Activated CD8-positive, alpha-beta T cell treated with anti-CD3 and anti-CD28 coated beads for 36 hours (primary cell): ENCODE data around the gene NID1. TPM values are rescaled to one million over a fixed set of nuclear protein-coding genes. Genes with fewer than 3 reads are reported as not detected.
"Not testable (repeated sequence)": the region's sequence is repeated elsewhere in the genome, so short reads cannot be mapped to it uniquely, and the experiment has no call there.

Experiments used
- ATAC-seq: fragments of 200-7000 bp; cut with Tn5 transposase; one replicate; pipeline ENCODE4 v1.10.0; 2021; ENCODE audit warnings: mild to moderate bottlenecking, moderate library complexity
- CTCF ChIA-PET: fragments of 350-600 bp; sonication (Branson Sonifier 250); formaldehyde crosslinking; loops from one replicate; lab custom pipeline; 2021; ENCODE audit warnings: antibody characterized with exemption; lab: Charles Lee
- POLR2A ChIA-PET: fragments of 350-600 bp; sonication (Branson Sonifier 250); formaldehyde crosslinking; loops from one replicate; lab custom pipeline; 2021; ENCODE audit warnings: antibody characterized with exemption; lab: Charles Lee
- DNase-seq: peaks from one replicate; pipeline ENCODE4 v3.0.0-alpha.2; 2020
- H3K27ac Mint-ChIP-seq: one replicate; pipeline ENCODE4 v1.8.0; 2021; ENCODE audit warnings: mild to moderate bottlenecking, mixed read lengths
- H3K27me3 Mint-ChIP-seq: one replicate; pipeline ENCODE4 v1.8.0; 2021; ENCODE audit warnings: mixed read lengths
- H3K36me3 Mint-ChIP-seq: one replicate; pipeline ENCODE4 v1.8.0; 2021; ENCODE audit warnings: low read depth, mixed read lengths
- H3K4me1 Mint-ChIP-seq: one replicate; pipeline ENCODE4 v1.8.0; 2021; ENCODE audit warnings: low read depth, mixed read lengths
- H3K4me3 Mint-ChIP-seq: one replicate; pipeline ENCODE4 v1.8.0; 2021; ENCODE audit warnings: mild to moderate bottlenecking, moderate library complexity, mixed read lengths
- H3K9me3 Mint-ChIP-seq: one replicate; pipeline ENCODE4 v1.8.0; 2021; ENCODE audit warnings: mixed read lengths
- CTCF ChIP-seq: fragments of 200-600 bp; IDR thresholded peaks from one replicate; pipeline ENCODE4 v1.8.0; 2022; ENCODE audit warnings: antibody characterized with exemption, mild to moderate bottlenecking
- intact Hi-C: fragments of 100-400 bp; cut with micrococcal nuclease; formaldehyde crosslinking; loops from one replicate; pipeline ENCODE4 v1.10.0; 2022
- total RNA-seq, 2 experiments: library from RNA; stranded (reverse); gene quantifications; one replicate each; pipeline ENCODE4 v1.2.3, GENCODE V29; 2021

Gene NID1
- total RNA-seq, 2 experiments from 2014 or later = 0.04 to 0.07 TPM

- no peak overlapping the region for H3K27ac Mint-ChIP-seq
- ATAC-seq (no peak), DNase-seq (no peak)
- intact Hi-C loops = loop anchor here (10.0 kb wide), 1 partner anchor 215 kb away; no protein-coding TSS in a partner anchor
- H3K4me1 Mint-ChIP-seq = no peaks in the 10 kb centered on the region
- TF ChIP-seq CTCF = no peak
- ChIA-PET POLR2A (no interaction called here), CTCF (interaction anchor here (1.4 kb wide), 1 partner anchor 8 kb away, joined by 8 read pairs; no protein-coding TSS in a partner anchor)
- no peaks in the 10 kb centered on the region for H3K36me3 Mint-ChIP-seq
- peaks cover 2% of the 10 kb centered on the region for H3K27me3 Mint-ChIP-seq
- H3K4me3 Mint-ChIP-seq = no peak overlapping the region
- H3K9me3 Mint-ChIP-seq = no peaks in the 10 kb centered on the region
Observed at GRCh38 chr1:235979716-235980333, 85.1 kb downstream of the NID1 start.

DNA sequence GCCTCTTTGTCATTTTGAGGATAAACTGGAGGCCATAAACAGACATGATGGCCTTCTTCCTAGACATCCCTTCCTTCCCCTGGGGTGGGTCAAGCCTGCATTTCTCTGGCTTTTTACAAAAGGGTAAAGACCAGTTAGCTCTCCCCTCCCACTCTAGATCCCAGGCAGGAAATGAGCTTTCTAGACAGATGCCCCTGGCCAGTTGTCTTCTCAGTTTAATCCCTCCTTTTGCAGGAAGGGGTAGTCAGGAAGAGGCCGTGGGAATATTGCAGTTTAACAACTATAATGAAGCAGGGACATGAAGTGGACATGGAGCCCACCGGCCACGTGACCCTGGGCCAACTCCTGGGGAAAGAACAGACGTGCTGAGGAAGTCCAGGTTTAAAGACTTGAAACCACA is 85.7 kb downstream of the NID1 start:
- intact Hi-C loops = loop anchor here (10.0 kb wide), 1 partner anchor 214 kb away; no protein-coding TSS in a partner anchor
- Mint-ChIP-seq H3K9me3 (no peaks in the 10 kb centered on the region), H3K36me3 (no peaks in the 10 kb centered on the region), H3K4me3 (no peak overlapping the region), H3K27me3 (peaks cover 2% of the 10 kb centered on the region), H3K4me1 (no peaks in the 10 kb centered on the region), H3K27ac (no peak overlapping the region)
- ATAC-seq (no peak), DNase-seq (no peak)
- ChIA-PET POLR2A (no interaction called here), CTCF (no interaction called here)
- TF ChIP-seq CTCF = no peak

DNA sequence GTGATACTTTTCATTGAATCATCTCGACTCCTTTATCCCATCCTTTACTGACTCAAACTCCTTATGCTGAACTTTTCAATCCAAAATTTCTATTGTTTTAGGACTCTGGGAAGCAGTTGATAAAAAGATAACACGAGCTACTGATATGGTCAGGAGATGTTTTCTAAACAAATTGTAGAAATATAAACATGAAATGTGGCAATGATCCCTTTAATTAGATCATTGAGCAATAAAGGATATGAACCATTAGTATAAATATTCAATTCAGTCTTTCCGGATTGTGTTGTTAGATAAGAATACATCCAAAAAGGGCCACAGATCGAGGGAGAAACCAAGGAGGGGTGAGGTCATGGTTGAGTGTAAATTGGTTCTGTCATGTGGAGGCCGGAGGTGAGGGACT is 88.4 kb downstream of the NID1 start:
- no peaks in the 10 kb centered on the region for H3K9me3 Mint-ChIP-seq
- intact Hi-C loops = loop anchor here (10.0 kb wide), 1 partner anchor 212 kb away; no protein-coding TSS in a partner anchor
- H3K4me3 Mint-ChIP-seq = no peak overlapping the region
- ChIA-PET CTCF (no interaction called here), POLR2A (no interaction called here)
- H3K27me3 Mint-ChIP-seq = no peaks in the 10 kb centered on the region
- H3K4me1 Mint-ChIP-seq = peaks cover 9% of the 10 kb centered on the region
- no peaks in the 10 kb centered on the region for H3K36me3 Mint-ChIP-seq
- no peak for ATAC-seq
- no peak for DNase-seq
- no peak for TF ChIP-seq CTCF
- no peak overlapping the region for H3K27ac Mint-ChIP-seq

GRCh38 chr1:235974616-235975015 is 90.3 kb downstream of the NID1 start:
- no peak for TF ChIP-seq CTCF
- no peak for DNase-seq
- no peak overlapping the region for H3K4me3 Mint-ChIP-seq
- H3K27me3 Mint-ChIP-seq = no peaks in the 10 kb centered on the region
- intact Hi-C loops = loop anchor here (5.0 to 10.0 kb wide), 3 partner anchors 107 to 462 kb away; partner anchors contain the start of gene LYST
- no peaks in the 10 kb centered on the region for H3K9me3 Mint-ChIP-seq
- POLR2A ChIA-PET = interaction anchor here (1.2 to 1.3 kb wide), 2 partner anchors 37 to 133 kb away, joined by 3 to 4 read pairs; no protein-coding TSS in a partner anchor
- ATAC-seq = no peak
- no peak overlapping the region for H3K27ac Mint-ChIP-seq
- H3K36me3 Mint-ChIP-seq = no peaks in the 10 kb centered on the region
- CTCF ChIA-PET = interaction anchor here (0.8 to 1.9 kb wide), 6 partner anchors 18 to 192 kb away, joined by 3 to 6 read pairs (median 3); no protein-coding TSS in a partner anchor
- peaks cover 15% of the 10 kb centered on the region for H3K4me1 Mint-ChIP-seq

- H3K27me3 Mint-ChIP-seq, H3K36me3 Mint-ChIP-seq, DNase-seq, H3K9me3 Mint-ChIP-seq, ATAC-seq: not testable (repeated sequence)
- CTCF ChIA-PET = interaction anchor here (0.8 to 5.0 kb wide), 53 partner anchors 10 to 467 kb away, joined by 3 to 91 read pairs (median 9); partner anchors contain the start of genes B3GALNT2 and LYST
- POLR2A ChIA-PET = interaction anchor here (0.8 to 2.5 kb wide), 7 partner anchors 9 to 115 kb away, joined by 3 to 15 read pairs (median 7); partner anchors contain the start of gene LYST
- Mint-ChIP-seq H3K4me3 (peak overlapping the region; percentile 70), H3K4me1 (peaks cover 16% of the 10 kb centered on the region), H3K27ac (peak overlapping the region; percentile 94)
- intact Hi-C loops = loop anchor here (5.0 to 10.0 kb wide), 3 partner anchors 105 to 460 kb away; partner anchors contain the start of gene LYST
Observed at GRCh38 chr1:235972691-235973090, 92.2 kb downstream of the NID1 start.
